Epithelial cell of alveolus of lung (primary cell): ENCODE results near the gene APLN. TPM values are rescaled to one million over a fixed set of nuclear protein-coding genes. Genes with fewer than 3 reads are reported as not detected.

Experiments used
- total RNA-seq: library from RNA; depleted of rRNA; stranded (reverse); fragments of >200 nt; gene quantifications from 2 replicates; pipeline ENCODE4 v1.2.1, GENCODE V29; 2015

The APLN gene
- total RNA-seq: 4.0 and 4.7 TPM in 2 replicates

GRCh38 chrX:129654652-129655546 is at the start of gene APLN:
Gene APLN, minus strand, starts transcription at chrX:129654956. Its CDS starts 326 bp downstream, at chrX:129654630.

Other genes with a start within 250 kb of the APLN start
- 28.8 and 51.4 TPM in 2 replicates for gene SMARCA1, start 131.5 kb downstream of the APLN start, total RNA-seq
- gene OCRL, start 114.7 kb downstream of the APLN start, total RNA-seq: 12.3 and 13.1 TPM in 2 replicates
- gene XPNPEP2, start 84.0 kb upstream of the APLN start, total RNA-seq: 1.3 TPM in 1 of 2 replicates, not detected in the other
- not detected in 2 replicates for gene SASH3, start 125.0 kb upstream of the APLN start, total RNA-seq
- gene ZDHHC9, start 188.9 kb upstream of the APLN start, total RNA-seq: 19.9 and 25.7 TPM in 2 replicates